ENCODE measurements around the gene PLSCR4.
A peak's percentile ranks its signal among the peaks of the same experiment; 100 is the strongest.

Gene PLSCR4

GRCh38 chr3:146164971-146165769, 85.7 kb downstream of the PLSCR4 start:
- Histone ChIP-seq H3K27me3 (ENCODE audit: control insufficient read depth, insufficient read depth, low read length) (no peaks in the 10 kb centered on the region), H3K4me3 (ENCODE audit: low read length) (peak overlapping the region; percentile 40), H3K9ac (ENCODE audit: low read depth, low read length) (peak overlapping the region; percentile 74), H3K4me2 (ENCODE audit: low read length) (peak overlapping the region; percentile 64), H3K36me3 (ENCODE audit: insufficient read depth, low read length) (no peaks in the 10 kb centered on the region), H3K9me3 (replicated peaks; ENCODE audit: low read length) (no peaks in the 10 kb centered on the region), H3K4me1 (ENCODE audit: control insufficient read depth, insufficient read depth, low read length) (peaks cover 56% of the 10 kb centered on the region)

GRCh38 chr3:146164506-146164905, 86.4 kb downstream of the PLSCR4 start:
- no peaks in the 10 kb centered on the region for H3K27me3 ChIP-seq (ENCODE audit: control insufficient read depth, insufficient read depth, low read length)
- peaks cover 3% of the 10 kb centered on the region for H3K36me3 ChIP-seq (ENCODE audit: insufficient read depth, low read length)
- peaks cover 56% of the 10 kb centered on the region for H3K4me1 ChIP-seq (ENCODE audit: control insufficient read depth, insufficient read depth, low read length)
- H3K4me3 ChIP-seq (ENCODE audit: low read length): peak overlapping the region; percentile 40
- peak overlapping the region; percentile 74 for H3K9ac ChIP-seq (ENCODE audit: low read depth, low read length)
- peak overlapping the region; percentile 64 for H3K4me2 ChIP-seq (ENCODE audit: low read length)
- H3K9me3 ChIP-seq (replicated peaks; ENCODE audit: low read length): no peaks in the 10 kb centered on the region

GRCh38 chr3:146164071-146164470, 86.8 kb downstream of the PLSCR4 start:
- H3K4me2 ChIP-seq (ENCODE audit: low read length): peak overlapping the region; percentile 64
- H3K4me3 ChIP-seq (ENCODE audit: low read length): peak overlapping the region; percentile 2
- H3K9ac ChIP-seq (ENCODE audit: low read depth, low read length): peak overlapping the region; percentile 74
- H3K27me3 ChIP-seq (ENCODE audit: control insufficient read depth, insufficient read depth, low read length): no peaks in the 10 kb centered on the region
- H3K9me3 ChIP-seq (replicated peaks; ENCODE audit: low read length): no peaks in the 10 kb centered on the region
- peaks cover 56% of the 10 kb centered on the region for H3K4me1 ChIP-seq (ENCODE audit: control insufficient read depth, insufficient read depth, low read length)
- H3K36me3 ChIP-seq (ENCODE audit: insufficient read depth, low read length): peaks cover 3% of the 10 kb centered on the region

GRCh38 chr3:146163584-146163983, 87.3 kb downstream of the PLSCR4 start:
- H3K4me1 ChIP-seq (ENCODE audit: control insufficient read depth, insufficient read depth, low read length): peaks cover 56% of the 10 kb centered on the region
- H3K4me3 ChIP-seq (ENCODE audit: low read length): peak overlapping the region; percentile 2
- no peaks in the 10 kb centered on the region for H3K9me3 ChIP-seq (replicated peaks; ENCODE audit: low read length)
- H3K4me2 ChIP-seq (ENCODE audit: low read length): peak overlapping the region; percentile 71
- H3K27me3 ChIP-seq (ENCODE audit: control insufficient read depth, insufficient read depth, low read length): no peaks in the 10 kb centered on the region
- H3K9ac ChIP-seq (ENCODE audit: low read depth, low read length): peak overlapping the region; percentile 74
- peaks cover 3% of the 10 kb centered on the region for H3K36me3 ChIP-seq (ENCODE audit: insufficient read depth, low read length)

- Histone ChIP-seq H3K4me1 (ENCODE audit: control insufficient read depth, insufficient read depth, low read length) (peaks cover 59% of the 10 kb centered on the region), H3K27me3 (ENCODE audit: control insufficient read depth, insufficient read depth, low read length) (no peaks in the 10 kb centered on the region), H3K9ac (ENCODE audit: low read depth, low read length) (peak overlapping the region; percentile 87), H3K9me3 (replicated peaks; ENCODE audit: low read length) (no peaks in the 10 kb centered on the region), H3K36me3 (ENCODE audit: insufficient read depth, low read length) (peaks cover 3% of the 10 kb centered on the region), H3K4me3 (ENCODE audit: low read length) (peak overlapping the region; percentile 26), H3K4me2 (ENCODE audit: low read length) (peak overlapping the region; percentile 92)
These were observed 88.3 kb downstream of the PLSCR4 start for GRCh38 chr3:146162561-146162960.

GRCh38 chr3:146161663-146162002, 89.3 kb downstream of the PLSCR4 start:
- peaks cover 3% of the 10 kb centered on the region for H3K36me3 ChIP-seq (ENCODE audit: insufficient read depth, low read length)
- peaks cover 56% of the 10 kb centered on the region for H3K4me1 ChIP-seq (ENCODE audit: control insufficient read depth, insufficient read depth, low read length)
- peak overlapping the region; percentile 94 for H3K4me3 ChIP-seq (ENCODE audit: low read length)
- H3K4me2 ChIP-seq (ENCODE audit: low read length): peak overlapping the region; percentile 92
- H3K9ac ChIP-seq (ENCODE audit: low read depth, low read length): peak overlapping the region; percentile 87
- H3K9me3 ChIP-seq (replicated peaks; ENCODE audit: low read length): no peaks in the 10 kb centered on the region
- no peaks in the 10 kb centered on the region for H3K27me3 ChIP-seq (ENCODE audit: control insufficient read depth, insufficient read depth, low read length)

GRCh38 chr3:146160964-146161662, 89.8 kb downstream of the PLSCR4 start, which contains the start of gene PLOD2:
PLOD2 (minus strand) TSS chr3:146161184; CDS start chr3:146160989, 195 bp downstream.
- Histone ChIP-seq H3K4me3 (ENCODE audit: low read length) (peak within 1 kb of the TSS; percentile 94), H3K36me3 (ENCODE audit: insufficient read depth, low read length) (peaks cover 3% of the 10 kb centered on the region), H3K9ac (ENCODE audit: low read depth, low read length) (peak within 1 kb of the TSS; percentile 87), H3K27me3 (ENCODE audit: control insufficient read depth, insufficient read depth, low read length) (no peaks in the 10 kb centered on the region), H3K9me3 (replicated peaks; ENCODE audit: low read length) (no peaks in the 10 kb centered on the region), H3K4me2 (ENCODE audit: low read length) (peak within 1 kb of the TSS; percentile 92), H3K4me1 (ENCODE audit: control insufficient read depth, insufficient read depth, low read length) (peaks cover 57% of the 10 kb centered on the region)

GRCh38 chr3:146160321-146160963, 90.5 kb downstream of the PLSCR4 start:
- Histone ChIP-seq H3K9ac (ENCODE audit: low read depth, low read length) (peak overlapping the region; percentile 87), H3K27me3 (ENCODE audit: control insufficient read depth, insufficient read depth, low read length) (no peaks in the 10 kb centered on the region)

GRCh38 chr3:146159616-146160320, 91.1 kb downstream of the PLSCR4 start:
- Histone ChIP-seq H3K27me3 (ENCODE audit: control insufficient read depth, insufficient read depth, low read length) (no peaks in the 10 kb centered on the region), H3K9ac (ENCODE audit: low read depth, low read length) (peak overlapping the region; percentile 87), H3K9me3 (replicated peaks; ENCODE audit: low read length) (no peaks in the 10 kb centered on the region), H3K36me3 (ENCODE audit: insufficient read depth, low read length) (peaks cover 3% of the 10 kb centered on the region), H3K4me3 (ENCODE audit: low read length) (peak overlapping the region; percentile 94), H3K4me1 (ENCODE audit: control insufficient read depth, insufficient read depth, low read length) (peaks cover 47% of the 10 kb centered on the region), H3K4me2 (ENCODE audit: low read length) (peak overlapping the region; percentile 92)

More at GRCh38 chr3:146160321-146160963, 90.5 kb downstream of the PLSCR4 start:
- Histone ChIP-seq H3K36me3 (ENCODE audit: insufficient read depth, low read length) (peaks cover 3% of the 10 kb centered on the region), H3K4me3 (ENCODE audit: low read length) (peak overlapping the region; percentile 94), H3K4me1 (ENCODE audit: control insufficient read depth, insufficient read depth, low read length) (peaks cover 54% of the 10 kb centered on the region), H3K4me2 (ENCODE audit: low read length) (peak overlapping the region; percentile 92), H3K9me3 (replicated peaks; ENCODE audit: low read length) (no peaks in the 10 kb centered on the region)

GRCh38 chr3:146159037-146159436, 91.9 kb downstream of the PLSCR4 start:
- H3K9ac ChIP-seq (ENCODE audit: low read depth, low read length): peak overlapping the region; percentile 87
- peak overlapping the region; percentile 92 for H3K4me2 ChIP-seq (ENCODE audit: low read length)
- peaks cover 44% of the 10 kb centered on the region for H3K4me1 ChIP-seq (ENCODE audit: control insufficient read depth, insufficient read depth, low read length)
- no peaks in the 10 kb centered on the region for H3K9me3 ChIP-seq (replicated peaks; ENCODE audit: low read length)
- H3K36me3 ChIP-seq (ENCODE audit: insufficient read depth, low read length): peaks cover 3% of the 10 kb centered on the region
- H3K27me3 ChIP-seq (ENCODE audit: control insufficient read depth, insufficient read depth, low read length): no peaks in the 10 kb centered on the region
- H3K4me3 ChIP-seq (ENCODE audit: low read length): peak overlapping the region; percentile 94
